GM21723 (cell line): ENCODE data around the gene MGLL.

ENCODE experiments used
- ATAC-seq: cut with Tn5 transposase; IDR thresholded peaks from one replicate; pipeline ENCODE4 v1.9.1; 2021; ENCODE audit warnings: mild to moderate bottlenecking, moderate library complexity; ENCODE audit not compliant: unreplicated experiment

The MGLL gene

GRCh38 chr3:127730666-127731295, 91.5 kb downstream of the MGLL start:
- no peak for ATAC-seq

GRCh38 chr3:127730171-127730570, 92.1 kb downstream of the MGLL start:
- no peak for ATAC-seq

GRCh38 chr3:127729556-127730056, 92.7 kb downstream of the MGLL start:
- ATAC-seq = no peak

GRCh38 chr3:127728417-127729015, 93.8 kb downstream of the MGLL start:
- no peak for ATAC-seq

- no peak for ATAC-seq
Observed at GRCh38 chr3:127726894-127727293, 95.4 kb downstream of the MGLL start.

- no peak for ATAC-seq
Observed at GRCh38 chr3:127723011-127723567, 99.2 kb downstream of the MGLL start.

- ATAC-seq = no peak
Observed at GRCh38 chr3:127722091-127722784, 100.1 kb downstream of the MGLL start.

GRCh38 chr3:127720985-127721935, 101.1 kb downstream of the MGLL start:
- no peak for ATAC-seq

- no peak for ATAC-seq
Observed at GRCh38 chr3:127720161-127720823, 102.0 kb downstream of the MGLL start.

GRCh38 chr3:127719369-127719768, 102.9 kb downstream of the MGLL start:
- ATAC-seq = no peak

GRCh38 chr3:127718916-127719290, 103.4 kb downstream of the MGLL start:
- ATAC-seq = no peak

- ATAC-seq = no peak
Observed at GRCh38 chr3:127718245-127718915, 103.9 kb downstream of the MGLL start.

- no peak for ATAC-seq
Observed at GRCh38 chr3:127717357-127718244, 104.7 kb downstream of the MGLL start.

- no peak for ATAC-seq
Observed at GRCh38 chr3:127716384-127716783, 105.9 kb downstream of the MGLL start.

- ATAC-seq = no peak
Observed at GRCh38 chr3:127715532-127715931, 106.8 kb downstream of the MGLL start.

GRCh38 chr3:127714866-127715265, 107.4 kb downstream of the MGLL start:
- no peak for ATAC-seq

- ATAC-seq = no peak
Observed at GRCh38 chr3:127714125-127714571, 108.2 kb downstream of the MGLL start.
